Transverse colon (tissue), 3 donors: Measurements from ENCODE around the gene NUP62.
A peak's percentile ranks its signal among the peaks of the same experiment; 100 is the strongest.

Experiments
- CTCF ChIP-seq, 5 experiments: fragments of 200-600 bp in 3 of 5; fragments of 450-650 bp in 2 of 5; sonication (generic) in 3 of 5; IDR thresholded peaks; 1 replicate in 2 of 5; 2 replicates in 3 of 5; pipeline ENCODE4 v1.5.1; 2016 to 2017; ENCODE audit warnings: antibody characterized with exemption in 5 of 5, inconsistent platforms in 3 of 5, mild to moderate bottlenecking in 2 of 5, moderate library complexity in 1 of 5
- EP300 ChIP-seq: sonication (generic); formaldehyde crosslinking; IDR thresholded peaks from one replicate; pipeline ENCODE4 v1.6.1; 2017; ENCODE audit warnings: antibody characterized with exemption, low read depth
- POLR2A ChIP-seq: fragments of 450-650 bp; IDR thresholded peaks from one replicate; pipeline ENCODE4 v1.6.1; 2016; ENCODE audit warnings: antibody characterized with exemption, mild to moderate bottlenecking, moderate library complexity

- TF ChIP-seq CTCF (IDR thresholded peaks at IDR 0.05) (no peak), POLR2A (peak; percentile 91), EP300 (no peak)
Measured at GRCh38 chr19:49877020-49877878, 52.1 kb downstream of the NUP62 start, which contains the start of the genes AKT1S1 and TBC1D17.
